K562 (cell line): ENCODE data around the gene INPPL1. TPM values are rescaled to one million over a fixed set of nuclear protein-coding genes. Genes with fewer than 3 reads are reported as not detected.
A peak's percentile ranks its signal among the peaks of the same experiment; 100 is the strongest.

Experiments used
- ATAC-seq: fragments of 200-7000 bp; cut with Tn5 transposase; 3 replicates; pipeline ENCODE4 v1.9.1; 2020; ENCODE audit warnings: moderate library complexity
- BruUV-seq: library from RNA; stranded (reverse); fragments of 400-500 nt; replicated peaks from 2 replicates; lab custom pipeline; 2021; lab: Mats Ljungman, UMichigan
- CTCF ChIA-PET: fragments of 300-600 bp; formaldehyde crosslinking; extraction: SDS; loops from one replicate; lab custom pipeline; 2021; ENCODE audit warnings: low intra/inter-chr PET ratio; lab: Yijun Ruan, JAX
- POLR2A ChIA-PET: fragments of 300-600, 350-650 bp; sonication (Branson Sonifier 250); formaldehyde crosslinking; extraction: SDS; loops from one replicate; lab custom pipeline; 2021; ENCODE audit warnings: antibody characterized with exemption, inconsistent platforms; lab: Yijun Ruan, JAX
- DNase-seq, 4 experiments: peaks; one replicate each; pipeline versions ENCODE4 v3.0.0 to v3.0.0-alpha.2; 2011 to 2018; ENCODE audit warnings: low spot score in 3 of 4, mixed read lengths in 3 of 4; ENCODE audit errors: extremely low read depth in 1 of 4
- FAIRE-seq: peaks from 2 replicates; lab custom pipeline; 2011; peaks lifted over from hg19 to GRCh38; lab: Jason Lieb, UNC
- H2AFZ ChIP-seq: 2 replicates; pipeline ENCODE4 v1.6.0; 2011; ENCODE audit warnings: low read depth, low read length, control low read depth, inconsistent platforms
- H3K27ac ChIP-seq: fragments of 200-600 bp; 3 replicates; pipeline ENCODE4 v1.8.0; 2011; ENCODE audit warnings: low read depth, mild to moderate bottlenecking, control low read depth, inconsistent platforms, low read length, moderate library complexity, mixed read lengths; ENCODE audit errors: extremely low read depth
- H3K27me3 ChIP-seq, 2 experiments: fragments of 300-600 bp in 1 of 2; 2 replicates in 1 of 2; 3 replicates in 1 of 2; pipeline versions ENCODE4 v1.6.0 to v1.8.0; 2011; ENCODE audit warnings: inconsistent platforms in 2 of 2, low read length in 2 of 2, mild to moderate bottlenecking in 1 of 2, mixed read lengths in 1 of 2, moderate library complexity in 1 of 2; ENCODE audit not compliant: control insufficient read depth in 2 of 2, insufficient read depth in 2 of 2
- H3K36me3 ChIP-seq: fragments of 300-600 bp; 3 replicates; pipeline ENCODE4 v1.8.0; 2011; ENCODE audit warnings: mild to moderate bottlenecking, low read length, inconsistent platforms; ENCODE audit not compliant: control insufficient read depth, insufficient read depth
- H3K4me1 ChIP-seq, 2 experiments: fragments of 200-600 bp in 1 of 2; replicated peaks in 1 of 2; 2 replicates in 1 of 2; 3 replicates in 1 of 2; pipeline versions ENCODE4 v1.5.1 to v1.8.0; 2011; ENCODE audit warnings: inconsistent platforms in 2 of 2, low read length in 2 of 2, mild to moderate bottlenecking in 1 of 2, mixed read lengths in 1 of 2, moderate library complexity in 1 of 2; ENCODE audit not compliant: control insufficient read depth in 2 of 2, insufficient read depth in 2 of 2
- H3K4me2 ChIP-seq: 2 replicates; pipeline ENCODE4 v1.6.1; 2011; ENCODE audit warnings: low read length, control low read depth, inconsistent platforms, mixed read lengths; ENCODE audit not compliant: insufficient read depth
- H3K4me3 ChIP-seq: fragments of 200-600 bp; sonication (generic), shearing (Covaris generic); 2 replicates; pipeline ENCODE4 v1.5.1; 2016; ENCODE audit warnings: control low read depth, inconsistent platforms
- H3K79me2 ChIP-seq: fragments of 200-600 bp; 3 replicates; pipeline ENCODE4 v1.8.0; 2011; ENCODE audit warnings: low read length, inconsistent platforms; ENCODE audit not compliant: control insufficient read depth, insufficient read depth
- H3K9ac ChIP-seq, 2 experiments: 2 replicates each; pipeline versions ENCODE4 v1.6.0 to v1.6.1; 2011; ENCODE audit warnings: low read depth in 2 of 2, low read length in 2 of 2, control low read depth in 1 of 2, inconsistent platforms in 1 of 2, mild to moderate bottlenecking in 1 of 2, mixed read lengths in 1 of 2; ENCODE audit not compliant: insufficient read depth in 1 of 2
- H3K9me1 ChIP-seq: one replicate; pipeline ENCODE4 v1.6.0; 2011; ENCODE audit warnings: inconsistent platforms, mild to moderate bottlenecking, low read length, moderate library complexity; ENCODE audit not compliant: control insufficient read depth, insufficient read depth
- H3K9me3 ChIP-seq: replicated peaks from 2 replicates; pipeline ENCODE4 v1.5.1; 2011; ENCODE audit warnings: low read depth, low read length, inconsistent platforms; ENCODE audit not compliant: control insufficient read depth, insufficient read depth
- H4K20me1 ChIP-seq: replicated peaks from 2 replicates; pipeline ENCODE4 v1.6.1; 2011; ENCODE audit warnings: low read length, inconsistent platforms, mixed read lengths; ENCODE audit not compliant: control insufficient read depth, insufficient read depth
- CREBBP ChIP-seq: IDR thresholded peaks from one replicate; pipeline ENCODE4 v1.6.1; 2012; ENCODE audit warnings: low read depth, mild to moderate bottlenecking, control low read depth, inconsistent platforms, low read length
- HDGF ChIP-seq: fragments of 450-650 bp; IDR thresholded peaks from 2 replicates; pipeline ENCODE4 v1.6.1; 2016
- KHSRP ChIP-seq: fragments of 450-650 bp; IDR thresholded peaks from 2 replicates; pipeline ENCODE4 v1.6.1; 2017
- NFE2 ChIP-seq: IDR thresholded peaks from 2 replicates; pipeline ENCODE4 v1.6.1; 2014; ENCODE audit warnings: antibody characterized with exemption, low read depth
- ZBTB17 ChIP-seq: fragments of 450-650 bp; formaldehyde crosslinking; IDR thresholded peaks from 2 replicates; pipeline ENCODE4 v1.4.0; 2020; ENCODE audit warnings: mild to moderate bottlenecking
- ZNF175 ChIP-seq: fragments of 200-800 bp; sonication (Bioruptor generic); IDR thresholded peaks from 2 replicates; pipeline ENCODE4 v1.6.1; 2016; ENCODE audit warnings: low read depth, mild to moderate bottlenecking, missing genetic modification characterization, missing compliant biosample characterization
- WGBS: fragments of 100-300 bp; shearing (Covaris generic); methylation state at CpG from one replicate; pipeline ENCODE4 v1.1.6; 2016; ENCODE audit warnings: low coverage, mixed read lengths; ENCODE audit not compliant: insufficient coverage; ENCODE audit errors: missing lambda C conversion rate; 5-methylcytosine and 5-hydroxymethylcytosine counted together
- in situ Hi-C: fragments of 300-500 bp; cut with MboI; formaldehyde crosslinking; loops from 4 replicates; pipeline ENCODE4 v1.15.0; 2018; ENCODE audit warnings: inconsistent platforms, mixed read lengths
- intact Hi-C: fragments of 100-400 bp; cut with micrococcal nuclease; formaldehyde crosslinking; loops from 2 replicates; pipeline ENCODE4 v1.14.2; 2022
- polyA plus RNA-seq, 8 experiments: library from polyadenylated mRNA; depleted of rRNA in 4 of 8; stranded (reverse) in 5 of 8; unstranded in 3 of 8; fragments of >200 nt; fragmentation: Nextera tagmentation in 2 of 8; fragmentation: Illumina TruSeq in 1 of 8; extraction: Ambion mirVana in 2 of 8; extraction: Trizol in 1 of 8; gene quantifications; 2 replicates each; pipeline versions ENCODE4 v1.2.1 to v1.2.3, GENCODE V29; 2011 to 2014; ENCODE audit warnings: inconsistent platforms in 1 of 8, missing spikeins in 1 of 8
- total RNA-seq, 7 experiments: library from RNA; depleted of rRNA in 6 of 7; stranded (reverse); fragments of >200 nt in 6 of 7; fragmentation: Illumina TruSeq in 2 of 7; extraction: Trizol in 2 of 7; gene quantifications; 2 replicates each; pipeline versions ENCODE4 v1.2.1 to v1.2.3, GENCODE V29; 2011 to 2021; ENCODE audit warnings: low replicate concordance in 1 of 7
- TF ChIP-seq, protein P1 (sequence below): fragments of 450-650 bp; formaldehyde crosslinking; IDR thresholded peaks from 2 replicates; pipeline ENCODE4 v1.4.0; 2022; ENCODE audit warnings: missing genetic modification characterization
- TF ChIP-seq, protein P2 (sequence below), 2 experiments: fragments of 450-650 bp in 1 of 2; sonication (generic) in 1 of 2; formaldehyde crosslinking in 1 of 2; IDR thresholded peaks; 2 replicates each; pipeline versions ENCODE4 v1.7.1 to v1.9.0; 2016 to 2022; ENCODE audit warnings: inconsistent platforms in 1 of 2, mild to moderate bottlenecking in 1 of 2, missing genetic modification reagents in 1 of 2
- TF ChIP-seq, protein P3 (sequence below): fragments of 450-650 bp; formaldehyde crosslinking; conservative IDR thresholded peaks from 2 replicates; pipeline ENCODE4 v1.4.0; 2022; ENCODE audit warnings: mild to moderate bottlenecking, missing genetic modification characterization

The INPPL1 gene
- total and polyA plus RNA-seq, 9 of the 15 experiments (the other 6 are each of a cell fraction or from before 2014, with no cell fraction given) = 0.55 to 137 (median 61.6) TPM

DNA sequence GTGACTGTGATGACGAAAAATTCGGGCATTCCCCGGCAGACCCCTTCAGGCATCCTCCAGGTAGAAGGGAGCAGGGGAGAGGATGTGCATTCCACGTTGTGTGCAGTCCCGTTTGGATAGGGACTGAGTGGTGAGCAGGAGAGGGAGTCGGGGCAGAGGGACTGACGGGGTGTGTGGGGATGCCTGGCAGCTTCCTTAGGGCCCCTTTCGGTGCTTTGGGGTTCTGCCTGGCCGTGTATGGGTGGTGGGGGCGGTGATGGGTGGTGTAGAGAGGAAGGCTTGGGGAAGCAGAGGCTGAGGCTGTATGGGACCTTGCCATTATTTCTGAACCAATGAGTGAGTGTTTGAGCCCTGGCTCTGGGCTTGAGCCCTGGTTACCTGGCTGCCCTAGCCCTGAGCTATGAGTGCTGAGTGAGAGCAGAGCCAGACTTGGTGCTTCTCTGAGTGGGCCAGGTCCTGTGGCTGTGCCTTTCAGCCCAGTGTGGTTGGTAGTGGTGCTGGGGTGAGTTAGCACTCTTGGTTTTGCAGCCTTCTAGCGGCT lies 914 bp downstream of the INPPL1 start:
- DNase-seq = peak in 1 of 4 experiments; percentile 23
- ChIA-PET POLR2A (interaction anchor here (0.6 to 1.4 kb wide), 5 partner anchors 9 to 208 kb away, joined by 3 to 5 read pairs (median 3); no protein-coding TSS in a partner anchor), CTCF (no interaction called here)
- no peak overlapping the region for H2AFZ ChIP-seq
- TF ChIP-seq, protein P1, sequence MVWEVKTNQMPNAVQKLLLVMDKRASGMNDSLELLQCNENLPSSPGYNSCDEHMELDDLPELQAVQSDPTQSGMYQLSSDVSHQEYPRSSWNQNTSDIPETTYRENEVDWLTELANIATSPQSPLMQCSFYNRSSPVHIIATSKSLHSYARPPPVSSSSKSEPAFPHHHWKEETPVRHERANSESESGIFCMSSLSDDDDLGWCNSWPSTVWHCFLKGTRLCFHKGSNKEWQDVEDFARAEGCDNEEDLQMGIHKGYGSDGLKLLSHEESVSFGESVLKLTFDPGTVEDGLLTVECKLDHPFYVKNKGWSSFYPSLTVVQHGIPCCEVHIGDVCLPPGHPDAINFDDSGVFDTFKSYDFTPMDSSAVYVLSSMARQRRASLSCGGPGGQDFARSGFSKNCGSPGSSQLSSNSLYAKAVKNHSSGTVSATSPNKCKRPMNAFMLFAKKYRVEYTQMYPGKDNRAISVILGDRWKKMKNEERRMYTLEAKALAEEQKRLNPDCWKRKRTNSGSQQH (CRISPR knock-in tag) = 0 out of 2 replicates have a peak, but pooled peaks have one; percentile 56
- TF ChIP-seq HDGF (0 out of 2 replicates have a peak, but pooled peaks have one; percentile 22), ZNF175 (CRISPR knock-in tag) (no peak), ZBTB17 (CRISPR knock-in tag) (no peak), NFE2 (peak; percentile 44; the same call in 1 of the 2 replicates), KHSRP (no peak), CREBBP (no peak)
- TF ChIP-seq, protein P2, sequence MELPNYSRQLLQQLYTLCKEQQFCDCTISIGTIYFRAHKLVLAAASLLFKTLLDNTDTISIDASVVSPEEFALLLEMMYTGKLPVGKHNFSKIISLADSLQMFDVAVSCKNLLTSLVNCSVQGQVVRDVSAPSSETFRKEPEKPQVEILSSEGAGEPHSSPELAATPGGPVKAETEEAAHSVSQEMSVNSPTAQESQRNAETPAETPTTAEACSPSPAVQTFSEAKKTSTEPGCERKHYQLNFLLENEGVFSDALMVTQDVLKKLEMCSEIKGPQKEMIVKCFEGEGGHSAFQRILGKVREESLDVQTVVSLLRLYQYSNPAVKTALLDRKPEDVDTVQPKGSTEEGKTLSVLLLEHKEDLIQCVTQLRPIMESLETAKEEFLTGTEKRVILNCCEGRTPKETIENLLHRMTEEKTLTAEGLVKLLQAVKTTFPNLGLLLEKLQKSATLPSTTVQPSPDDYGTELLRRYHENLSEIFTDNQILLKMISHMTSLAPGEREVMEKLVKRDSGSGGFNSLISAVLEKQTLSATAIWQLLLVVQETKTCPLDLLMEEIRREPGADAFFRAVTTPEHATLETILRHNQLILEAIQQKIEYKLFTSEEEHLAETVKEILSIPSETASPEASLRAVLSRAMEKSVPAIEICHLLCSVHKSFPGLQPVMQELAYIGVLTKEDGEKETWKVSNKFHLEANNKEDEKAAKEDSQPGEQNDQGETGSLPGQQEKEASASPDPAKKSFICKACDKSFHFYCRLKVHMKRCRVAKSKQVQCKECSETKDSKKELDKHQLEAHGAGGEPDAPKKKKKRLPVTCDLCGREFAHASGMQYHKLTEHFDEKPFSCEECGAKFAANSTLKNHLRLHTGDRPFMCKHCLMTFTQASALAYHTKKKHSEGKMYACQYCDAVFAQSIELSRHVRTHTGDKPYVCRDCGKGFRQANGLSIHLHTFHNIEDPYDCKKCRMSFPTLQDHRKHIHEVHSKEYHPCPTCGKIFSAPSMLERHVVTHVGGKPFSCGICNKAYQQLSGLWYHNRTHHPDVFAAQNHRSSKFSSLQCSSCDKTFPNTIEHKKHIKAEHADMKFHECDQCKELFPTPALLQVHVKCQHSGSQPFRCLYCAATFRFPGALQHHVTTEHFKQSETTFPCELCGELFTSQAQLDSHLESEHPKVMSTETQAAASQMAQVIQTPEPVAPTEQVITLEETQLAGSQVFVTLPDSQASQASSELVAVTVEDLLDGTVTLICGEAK (IDR thresholded peaks at IDR 0.05) = peak; percentile 32; the same call in 1 of the 2 replicates
- TF ChIP-seq, protein P2 (CRISPR knock-in tag; IDR thresholded peaks at IDR 0.05) = no peak
- TF ChIP-seq, protein P3, sequence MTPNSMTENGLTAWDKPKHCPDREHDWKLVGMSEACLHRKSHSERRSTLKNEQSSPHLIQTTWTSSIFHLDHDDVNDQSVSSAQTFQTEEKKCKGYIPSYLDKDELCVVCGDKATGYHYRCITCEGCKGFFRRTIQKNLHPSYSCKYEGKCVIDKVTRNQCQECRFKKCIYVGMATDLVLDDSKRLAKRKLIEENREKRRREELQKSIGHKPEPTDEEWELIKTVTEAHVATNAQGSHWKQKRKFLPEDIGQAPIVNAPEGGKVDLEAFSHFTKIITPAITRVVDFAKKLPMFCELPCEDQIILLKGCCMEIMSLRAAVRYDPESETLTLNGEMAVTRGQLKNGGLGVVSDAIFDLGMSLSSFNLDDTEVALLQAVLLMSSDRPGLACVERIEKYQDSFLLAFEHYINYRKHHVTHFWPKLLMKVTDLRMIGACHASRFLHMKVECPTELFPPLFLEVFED = 0 out of 2 replicates have a peak, but pooled peaks have one; percentile 43
- peak overlapping the region; percentile 84 for H3K4me3 ChIP-seq
- peaks cover 44% of the 10 kb centered on the region; the same call in 2 of the 3 replicates for H3K36me3 ChIP-seq
- WGBS = 10% methylated on average over 11 of the region's 11 CpGs
- peak overlapping the region; percentile 88 for H3K4me2 ChIP-seq
- BruUV-seq = no TSS peak
- no peaks in the 10 kb centered on the region for H4K20me1 ChIP-seq
- intact Hi-C loops (no loop called here), in situ Hi-C loops (no loop called here)
- H3K27me3 ChIP-seq = no peaks in the 10 kb centered on the region
- H3K79me2 ChIP-seq = peaks cover 27% of the 10 kb centered on the region
- ATAC-seq = no peak
- H3K9ac ChIP-seq = peak overlapping the region; percentile 82 to 89
- peaks cover 24 to 64% of the 10 kb centered on the region in 2 experiments for H3K4me1 ChIP-seq
- FAIRE-seq = peak; percentile 29
- H3K9me3 ChIP-seq = no peaks in the 10 kb centered on the region
- H3K9me1 ChIP-seq = peaks cover 8% of the 10 kb centered on the region
- peak overlapping the region; percentile 88 for H3K27ac ChIP-seq
